LNCAP (cell line): ENCODE results near the gene CD200.

Experiments
- TF ChIP-seq, protein P1 (sequence below): fragments of 450-650 bp; IDR thresholded peaks from 2 replicates; pipeline ENCODE4 v1.5.1; 2017; ENCODE audit warnings: mild to moderate bottlenecking

CD200 gene

DNA sequence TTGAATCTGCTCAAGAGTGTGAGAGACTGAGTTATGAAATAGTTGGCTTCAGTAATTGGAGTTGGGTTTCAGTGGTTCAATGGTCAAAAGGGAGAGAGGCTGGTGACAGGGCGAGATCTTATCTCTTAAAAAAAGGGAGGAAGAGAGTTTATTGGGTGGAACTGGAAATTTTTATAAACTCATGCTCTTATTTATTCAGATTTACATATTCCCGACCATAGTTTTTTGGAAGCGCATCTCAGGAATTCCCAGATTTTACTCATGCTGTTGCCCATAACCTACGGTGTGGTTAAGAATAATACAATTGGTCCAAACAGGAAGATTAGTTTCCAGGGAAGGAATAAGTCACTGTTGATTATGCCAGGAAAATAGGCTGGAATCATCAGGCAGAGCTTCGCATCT is 41.4 kb downstream of the CD200 start:
- TF ChIP-seq, protein P1, sequence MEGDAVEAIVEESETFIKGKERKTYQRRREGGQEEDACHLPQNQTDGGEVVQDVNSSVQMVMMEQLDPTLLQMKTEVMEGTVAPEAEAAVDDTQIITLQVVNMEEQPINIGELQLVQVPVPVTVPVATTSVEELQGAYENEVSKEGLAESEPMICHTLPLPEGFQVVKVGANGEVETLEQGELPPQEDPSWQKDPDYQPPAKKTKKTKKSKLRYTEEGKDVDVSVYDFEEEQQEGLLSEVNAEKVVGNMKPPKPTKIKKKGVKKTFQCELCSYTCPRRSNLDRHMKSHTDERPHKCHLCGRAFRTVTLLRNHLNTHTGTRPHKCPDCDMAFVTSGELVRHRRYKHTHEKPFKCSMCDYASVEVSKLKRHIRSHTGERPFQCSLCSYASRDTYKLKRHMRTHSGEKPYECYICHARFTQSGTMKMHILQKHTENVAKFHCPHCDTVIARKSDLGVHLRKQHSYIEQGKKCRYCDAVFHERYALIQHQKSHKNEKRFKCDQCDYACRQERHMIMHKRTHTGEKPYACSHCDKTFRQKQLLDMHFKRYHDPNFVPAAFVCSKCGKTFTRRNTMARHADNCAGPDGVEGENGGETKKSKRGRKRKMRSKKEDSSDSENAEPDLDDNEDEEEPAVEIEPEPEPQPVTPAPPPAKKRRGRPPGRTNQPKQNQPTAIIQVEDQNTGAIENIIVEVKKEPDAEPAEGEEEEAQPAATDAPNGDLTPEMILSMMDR = no peak

GRCh38 chr3:112375117-112375516 is 42.2 kb downstream of the CD200 start:
- TF ChIP-seq, protein P1 = no peak

DNA sequence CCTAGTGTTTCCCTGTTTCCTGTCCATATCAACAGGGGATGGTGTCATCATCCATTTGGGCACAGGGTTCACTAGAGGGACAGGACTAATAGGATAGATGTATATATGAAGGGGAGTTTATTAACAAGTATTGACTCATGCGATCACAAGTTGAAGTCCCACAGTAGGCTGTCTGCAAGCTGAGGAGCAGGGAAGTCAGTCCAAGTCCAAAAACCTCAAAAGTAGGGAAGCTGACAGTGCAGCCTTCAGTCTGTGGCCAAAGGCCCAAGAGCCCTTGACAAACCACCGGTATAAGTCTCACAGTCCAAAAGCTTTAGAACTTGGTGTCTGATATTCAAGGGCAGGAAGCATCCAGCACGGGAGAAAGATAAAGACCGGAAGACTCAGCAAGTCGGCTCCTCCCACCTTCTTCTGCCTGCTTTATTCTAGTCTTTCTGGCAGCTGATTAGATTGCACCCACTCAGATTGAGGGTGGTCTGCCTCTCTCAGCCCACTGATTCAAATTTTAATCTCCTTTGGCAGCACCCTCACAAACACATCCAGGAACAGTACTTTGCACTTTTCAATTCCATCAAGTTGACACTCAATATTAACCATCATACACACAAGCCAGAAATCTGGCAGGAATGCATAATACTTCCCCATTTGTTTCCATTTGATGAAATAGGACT is 43.4 kb downstream of the CD200 start:
- TF ChIP-seq, protein P1 = no peak

- TF ChIP-seq, protein P1 = no peak
Observed at GRCh38 chr3:112376992-112377391, 44.0 kb downstream of the CD200 start.

DNA sequence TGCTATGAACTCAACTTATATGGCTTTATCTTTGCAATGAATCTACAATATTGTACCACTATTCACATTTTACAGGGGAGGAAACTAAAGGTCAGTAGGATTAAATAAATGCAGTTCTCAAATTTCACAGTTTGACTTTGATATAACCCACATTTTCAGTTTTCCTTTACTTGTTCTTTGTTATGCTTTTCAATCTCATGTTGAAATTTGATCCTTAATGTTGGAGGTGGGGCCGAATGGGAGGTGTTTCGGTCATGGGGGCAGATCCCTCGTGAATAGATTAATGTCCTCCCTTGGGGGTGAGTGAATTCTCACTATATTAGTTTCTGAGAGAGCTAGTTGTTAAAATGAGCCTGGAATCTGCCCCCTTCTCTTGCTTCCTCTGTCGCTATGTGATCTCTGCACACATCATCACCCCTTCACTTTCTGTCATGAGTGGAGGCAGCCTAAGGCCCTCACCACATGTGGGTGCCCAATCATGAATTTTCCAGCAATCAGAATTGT is 44.7 kb downstream of the CD200 start:
- TF ChIP-seq, protein P1 = no peak

GRCh38 chr3:112379020-112379690 is 46.2 kb downstream of the CD200 start:
- TF ChIP-seq, protein P1 = no peak

- TF ChIP-seq, protein P1 = no peak
Observed at GRCh38 chr3:112381673-112382542, 49.0 kb downstream of the CD200 start.
